IgD-negative memory B cell (primary cell): ENCODE measurements around the gene TNFRSF12A. TPM values are rescaled to one million over a fixed set of nuclear protein-coding genes. Genes with fewer than 3 reads are reported as not detected.

Experiments used
- H3K27ac Mint-ChIP-seq, 3 donors: one replicate each; pipeline ENCODE4 v1.8.0; 2020 to 2022; ENCODE audit warnings: mild to moderate bottlenecking in 3 of 3, mixed read lengths in 3 of 3, moderate library complexity in 1 of 3
- H3K27me3 Mint-ChIP-seq: one replicate; pipeline ENCODE4 v1.8.0; 2021; ENCODE audit warnings: mixed read lengths
- H3K36me3 Mint-ChIP-seq: one replicate; pipeline ENCODE4 v1.8.0; 2020; ENCODE audit warnings: mild to moderate bottlenecking, mixed read lengths
- H3K4me1 Mint-ChIP-seq, 3 donors: one replicate each; pipeline ENCODE4 v1.8.0; 2020 to 2022; ENCODE audit warnings: mixed read lengths in 3 of 3, mild to moderate bottlenecking in 1 of 3
- H3K4me3 Mint-ChIP-seq, 4 donors: one replicate each; pipeline ENCODE4 v1.8.0; 2020 to 2022; ENCODE audit warnings: mild to moderate bottlenecking in 4 of 4, mixed read lengths in 4 of 4, moderate library complexity in 3 of 4
- H3K9me3 Mint-ChIP-seq, 3 donors: one replicate each; pipeline ENCODE4 v1.8.0; 2020 to 2021; ENCODE audit warnings: mixed read lengths in 3 of 3, mild to moderate bottlenecking in 1 of 3
- polyA plus RNA-seq: library from polyadenylated mRNA; unstranded; fragments of 300-500 nt; fragmentation: Illumina TruSeq; gene quantifications from one replicate; pipeline ENCODE4 v1.2.3, GENCODE V29; 2021

TNFRSF12A gene, protein sequence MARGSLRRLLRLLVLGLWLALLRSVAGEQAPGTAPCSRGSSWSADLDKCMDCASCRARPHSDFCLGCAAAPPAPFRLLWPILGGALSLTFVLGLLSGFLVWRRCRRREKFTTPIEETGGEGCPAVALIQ
- polyA plus RNA-seq, result 0.31 TPM

DNA sequence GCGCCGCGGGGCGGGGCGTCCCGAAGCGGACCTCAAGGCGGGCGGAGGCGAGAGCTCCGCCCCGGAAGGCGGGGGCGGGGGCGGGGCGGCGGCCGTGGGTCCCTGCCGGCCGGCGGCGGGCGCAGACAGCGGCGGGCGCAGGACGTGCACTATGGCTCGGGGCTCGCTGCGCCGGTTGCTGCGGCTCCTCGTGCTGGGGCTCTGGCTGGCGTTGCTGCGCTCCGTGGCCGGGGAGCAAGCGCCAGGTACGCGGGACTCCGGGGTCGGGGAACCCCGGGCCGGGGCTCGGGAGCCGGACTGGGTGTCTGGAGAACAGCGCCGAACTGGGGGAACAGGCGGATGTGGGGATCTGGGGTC is at the start of gene TNFRSF12A:
Gene TNFRSF12A, plus strand, starts transcription at position 122 of the 357 bp plus-strand sequence. Its CDS starts 30 bp downstream, at position 152.
- peaks cover 22 to 24% (median 24%) of the 10 kb centered on the region in 3 donors for H3K4me1 Mint-ChIP-seq
- H3K27me3 Mint-ChIP-seq, result peaks cover 6% of the 10 kb centered on the region
- peak within 1 kb of the TSS; percentile 84 to 95 (median 91) for H3K4me3 Mint-ChIP-seq
- peak within 1 kb of the TSS; percentile 71 to 88 (median 87) for H3K27ac Mint-ChIP-seq
- H3K36me3 Mint-ChIP-seq, result peaks cover 2% of the 10 kb centered on the region
- no peaks in the 10 kb centered on the region for H3K9me3 Mint-ChIP-seq

DNA sequence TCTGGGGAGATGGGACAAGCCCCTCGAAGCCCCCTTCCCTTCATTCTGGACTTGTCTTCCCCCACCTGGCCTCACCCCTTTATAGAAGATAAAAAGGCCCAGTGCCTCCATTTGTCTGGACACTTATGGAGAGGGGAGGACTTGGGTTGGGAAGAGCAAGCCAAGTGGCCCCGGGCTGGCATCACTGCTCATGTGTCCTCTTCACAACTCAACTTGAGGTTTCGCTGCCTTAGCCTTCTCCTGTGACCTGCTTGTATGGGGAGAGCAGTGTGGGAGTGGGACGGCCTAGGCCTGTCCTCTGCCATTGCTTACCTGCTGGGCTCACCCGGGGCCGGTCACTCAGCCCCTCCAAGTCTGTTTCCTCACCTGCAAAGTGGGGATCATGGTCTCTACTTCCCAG is 49.6 kb upstream of the TNFRSF12A start:
- Mint-ChIP-seq H3K9me3 (peaks cover 0 to 2% (median 0%) of the 10 kb centered on the region in 3 donors), H3K4me3 (peak overlapping the region; percentile 54 to 85 (median 72)), H3K27ac (peak overlapping the region in 2 of 3 donors; percentile 57 to 65), H3K27me3 (peaks cover 18% of the 10 kb centered on the region), H3K4me1 (peaks cover 8 to 11% (median 11%) of the 10 kb centered on the region in 3 donors), H3K36me3 (peaks cover 4% of the 10 kb centered on the region)

DNA sequence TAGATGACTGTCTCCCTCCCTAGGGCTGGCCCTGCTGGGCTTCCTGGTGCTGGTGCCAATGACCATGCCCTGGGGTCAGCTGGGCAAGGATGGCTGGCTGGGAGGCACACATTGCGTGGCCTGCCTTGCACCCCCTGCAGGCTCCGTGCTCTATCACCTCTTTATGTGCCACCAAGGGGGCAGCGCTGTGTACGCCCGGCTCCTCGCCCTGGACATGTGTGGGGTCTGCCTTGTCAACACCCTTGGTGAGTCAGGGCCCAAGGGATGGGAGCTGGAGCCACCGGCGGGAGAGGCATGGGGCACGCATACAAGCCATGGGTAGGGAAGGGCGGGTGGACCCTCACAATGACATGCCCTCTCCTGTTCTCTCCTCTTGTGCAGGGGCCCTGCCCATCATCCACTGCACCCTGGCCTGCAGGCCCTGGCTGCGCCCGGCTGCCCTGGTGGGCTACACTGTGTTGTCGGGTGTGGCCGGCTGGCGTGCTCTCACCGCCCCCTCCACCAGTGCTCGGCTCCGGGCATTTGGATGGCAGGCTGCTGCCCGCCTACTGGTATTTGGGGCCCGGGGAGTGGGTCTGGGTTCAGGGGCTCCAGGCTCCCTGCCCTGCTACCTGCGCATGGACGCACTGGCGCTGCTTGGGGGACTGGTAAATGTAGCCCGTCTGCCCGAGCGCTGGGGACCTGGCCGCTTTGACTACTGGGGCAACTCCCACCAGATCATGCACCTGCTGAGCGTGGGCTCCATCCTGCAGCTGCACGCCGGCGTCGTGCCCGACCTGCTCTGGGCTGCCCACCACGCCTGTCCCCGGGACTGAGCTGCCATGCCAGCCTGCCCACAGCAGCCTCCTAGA is 48.8 kb upstream of the TNFRSF12A start:
- H3K27ac Mint-ChIP-seq, result peak overlapping the region in 2 of 3 donors; percentile 6 to 65
- H3K4me3 Mint-ChIP-seq, result peak overlapping the region; percentile 54 to 85 (median 72)
- peaks cover 16% of the 10 kb centered on the region for H3K27me3 Mint-ChIP-seq
- H3K9me3 Mint-ChIP-seq, result peaks cover 0 to 2% (median 0%) of the 10 kb centered on the region in 3 donors
- H3K4me1 Mint-ChIP-seq, result peaks cover 8 to 11% (median 8%) of the 10 kb centered on the region in 3 donors
- H3K36me3 Mint-ChIP-seq, result peaks cover 4% of the 10 kb centered on the region

DNA sequence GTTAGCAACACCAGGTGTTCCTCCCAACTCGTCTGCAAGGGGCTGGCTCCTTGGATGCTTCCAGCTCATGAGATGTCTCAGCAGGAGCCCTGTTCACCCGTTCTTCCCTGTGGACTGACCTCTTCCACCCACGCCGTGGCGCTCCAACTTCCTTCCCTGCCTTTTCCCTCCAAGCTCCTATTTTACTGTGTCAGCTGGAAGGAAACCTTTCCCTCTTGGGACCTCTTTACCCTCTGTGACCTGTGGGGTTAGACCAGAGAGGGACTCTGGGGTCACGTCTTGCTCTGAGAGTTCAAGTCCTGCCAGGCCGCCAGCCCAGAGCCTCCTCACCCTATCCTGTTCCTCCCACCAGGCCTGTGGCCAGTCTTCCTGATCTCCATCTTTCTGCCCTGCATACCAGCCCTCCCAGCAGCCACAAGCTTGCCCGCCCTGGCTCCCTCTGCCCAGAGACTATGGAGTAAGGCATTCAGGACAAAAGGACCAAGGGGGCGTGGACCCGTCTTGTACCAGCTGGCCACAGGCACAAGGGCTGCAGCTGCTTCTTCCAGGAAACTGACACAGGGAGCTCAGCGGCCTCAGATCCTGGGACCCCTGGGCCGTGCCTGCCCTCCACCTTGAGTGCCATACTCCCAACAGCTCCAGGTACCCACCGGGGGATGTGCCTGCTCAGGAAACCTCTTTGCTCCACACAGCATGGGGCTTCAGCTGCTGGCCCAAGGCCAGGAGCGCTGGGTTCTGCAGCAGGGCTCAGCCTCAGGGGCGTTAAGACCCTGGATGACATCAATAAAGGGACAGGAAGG is 48.0 kb upstream of the TNFRSF12A start:
- Mint-ChIP-seq H3K27ac (peak overlapping the region in 2 of 3 donors; percentile 6 to 51), H3K27me3 (peaks cover 16% of the 10 kb centered on the region), H3K4me1 (peaks cover 8 to 11% (median 8%) of the 10 kb centered on the region in 3 donors), H3K9me3 (peaks cover 0 to 2% (median 0%) of the 10 kb centered on the region in 3 donors), H3K4me3 (peak overlapping the region in 1 of 4 donors; percentile 73), H3K36me3 (peaks cover 4% of the 10 kb centered on the region)

DNA sequence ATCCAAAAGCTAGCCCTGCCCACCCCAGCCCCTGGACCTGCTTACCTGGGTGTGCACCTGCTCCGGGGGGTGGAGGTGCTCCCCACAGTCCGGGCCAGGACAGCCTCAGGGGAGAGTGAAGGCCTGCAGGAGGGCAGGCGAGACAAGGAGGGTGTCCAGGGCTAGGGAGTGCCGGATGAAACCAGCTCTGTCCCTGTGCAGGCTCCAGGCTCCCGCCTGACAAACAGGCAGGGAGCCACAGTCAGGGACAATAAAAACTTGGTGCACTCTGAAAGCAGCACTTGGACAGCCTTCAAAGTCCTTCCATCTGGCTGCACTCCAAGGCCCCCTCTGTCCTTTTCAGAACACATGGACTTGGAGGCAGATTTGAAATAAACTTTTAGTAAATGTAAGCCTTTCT is 47.1 kb upstream of the TNFRSF12A start:
- H3K27ac Mint-ChIP-seq, result no peak overlapping the region
- peaks cover 5 to 9% (median 7%) of the 10 kb centered on the region in 3 donors for H3K4me1 Mint-ChIP-seq
- peaks cover 13% of the 10 kb centered on the region for H3K27me3 Mint-ChIP-seq
- peaks cover 4% of the 10 kb centered on the region for H3K36me3 Mint-ChIP-seq
- peak overlapping the region in 1 of 4 donors; percentile 73 for H3K4me3 Mint-ChIP-seq
- H3K9me3 Mint-ChIP-seq, result peaks cover 0 to 2% (median 0%) of the 10 kb centered on the region in 3 donors

DNA sequence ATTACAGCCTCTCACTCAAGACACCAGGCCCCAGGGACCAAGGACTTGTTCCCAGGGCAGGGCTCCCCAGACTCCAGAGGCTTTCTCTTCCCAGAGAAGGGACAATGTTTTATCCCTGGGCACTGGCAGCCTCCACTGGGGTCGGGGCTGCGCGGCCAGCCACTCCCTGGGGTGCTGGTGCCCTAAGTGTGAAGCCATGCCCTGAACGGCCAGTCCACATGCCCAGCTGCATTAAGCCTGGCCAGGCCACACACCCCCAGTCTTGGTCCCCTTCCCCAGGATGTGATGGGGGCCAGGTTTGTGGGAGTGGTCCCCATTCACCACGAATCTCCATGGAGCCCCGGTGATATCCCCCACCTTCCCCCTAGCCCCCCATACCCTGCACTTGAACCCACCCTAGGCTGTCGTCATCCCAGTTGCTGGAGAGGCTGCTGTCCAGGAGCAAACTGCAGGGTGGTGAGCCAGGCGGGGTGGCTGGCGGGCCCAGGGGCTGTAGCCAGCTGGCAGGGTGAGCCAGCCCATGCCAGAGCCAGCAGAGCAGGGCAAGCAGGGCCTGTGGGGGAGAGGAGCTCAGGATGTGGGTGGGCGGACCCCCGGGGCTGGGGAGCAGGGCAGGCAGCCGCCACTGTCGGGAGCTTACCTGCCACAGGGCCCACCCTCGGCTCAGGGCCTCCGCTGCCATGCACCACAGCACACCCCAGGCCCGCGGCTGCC is 46.4 kb upstream of the TNFRSF12A start:
- peaks cover 4% of the 10 kb centered on the region for H3K36me3 Mint-ChIP-seq
- peaks cover under 1 to 3% (median 2%) of the 10 kb centered on the region in 3 donors for H3K4me1 Mint-ChIP-seq
- H3K4me3 Mint-ChIP-seq, result peak overlapping the region in 1 of 4 donors; percentile 73
- H3K27me3 Mint-ChIP-seq, result peaks cover 7% of the 10 kb centered on the region
- no peak overlapping the region for H3K27ac Mint-ChIP-seq
- H3K9me3 Mint-ChIP-seq, result no peaks in the 10 kb centered on the region

DNA sequence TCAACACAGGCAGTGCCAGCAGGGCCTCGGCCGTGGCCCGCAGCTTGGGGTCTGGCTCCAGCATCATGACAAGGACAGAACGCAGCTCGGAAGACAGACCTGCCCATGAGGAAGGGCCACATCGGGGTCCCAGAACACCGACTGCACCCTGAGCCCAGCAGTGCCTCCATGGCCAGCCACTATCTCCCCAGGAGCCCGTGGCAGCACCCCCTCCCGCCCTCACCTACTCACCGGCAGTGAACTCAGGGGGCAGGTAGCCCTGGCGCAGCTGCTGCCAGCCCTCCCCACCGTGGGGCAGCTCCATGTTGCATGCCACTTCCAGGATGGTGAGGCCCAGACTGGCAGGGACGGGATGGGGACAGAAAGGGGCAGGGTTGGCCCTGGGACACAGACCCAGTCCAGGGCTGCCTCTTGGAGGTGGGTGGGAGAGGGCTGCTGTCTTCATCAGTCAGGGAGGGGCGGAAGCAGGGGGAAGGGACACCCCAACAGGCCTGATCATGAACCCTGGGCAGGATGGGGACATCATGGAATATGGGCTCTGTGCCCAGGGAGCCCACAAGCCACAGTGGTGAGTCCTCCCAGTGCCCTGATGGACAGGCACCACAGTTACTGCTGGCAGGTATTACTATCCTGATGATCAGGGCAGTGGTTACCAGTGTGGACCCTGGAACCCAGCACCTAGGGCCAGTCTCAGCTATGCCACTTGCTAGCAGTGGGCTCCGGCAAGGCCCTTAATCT is 45.7 kb upstream of the TNFRSF12A start:
- Mint-ChIP-seq H3K4me3 (no peak overlapping the region), H3K9me3 (no peaks in the 10 kb centered on the region), H3K36me3 (peaks cover 4% of the 10 kb centered on the region), H3K27me3 (peaks cover 7% of the 10 kb centered on the region), H3K4me1 (peaks cover 0 to 3% (median 0%) of the 10 kb centered on the region in 3 donors), H3K27ac (no peak overlapping the region)

DNA sequence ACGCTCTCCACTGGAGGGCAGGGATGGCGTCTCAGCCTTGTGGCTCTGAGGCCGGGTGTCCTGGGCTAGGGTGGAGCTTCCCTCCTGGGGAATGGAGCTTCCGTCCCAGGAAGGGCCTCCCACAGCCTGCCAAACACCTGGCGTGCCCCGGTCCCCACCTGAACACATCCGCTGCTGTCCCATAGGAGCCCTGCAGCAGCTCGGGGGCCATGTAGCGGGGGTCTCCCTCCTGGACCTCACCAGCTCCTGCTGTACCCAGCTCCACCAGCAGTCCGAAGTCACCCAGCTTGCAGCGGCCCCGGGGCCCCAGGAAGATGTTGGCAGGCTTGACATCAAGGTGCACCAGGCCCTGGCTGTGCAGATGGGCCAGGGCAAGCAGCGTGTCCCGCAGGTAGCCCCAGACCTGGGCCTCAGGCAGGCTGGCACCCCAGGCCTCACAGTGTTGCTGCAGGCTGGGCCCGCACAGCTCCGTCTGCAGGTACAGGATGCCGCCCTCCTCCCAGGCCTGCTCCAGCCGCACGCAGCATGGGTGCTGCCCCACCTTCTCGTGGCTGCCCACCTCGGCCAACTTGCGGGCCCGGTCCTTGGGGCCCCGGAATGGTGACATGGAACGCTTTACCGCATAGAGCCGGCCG is 44.9 kb upstream of the TNFRSF12A start:
- H3K4me1 Mint-ChIP-seq, result peaks cover 0 to 5% (median 0%) of the 10 kb centered on the region in 3 donors
- H3K36me3 Mint-ChIP-seq, result peaks cover 4% of the 10 kb centered on the region
- no peak overlapping the region for H3K4me3 Mint-ChIP-seq
- H3K27ac Mint-ChIP-seq, result no peak overlapping the region
- no peaks in the 10 kb centered on the region for H3K9me3 Mint-ChIP-seq
- peaks cover 7% of the 10 kb centered on the region for H3K27me3 Mint-ChIP-seq

DNA sequence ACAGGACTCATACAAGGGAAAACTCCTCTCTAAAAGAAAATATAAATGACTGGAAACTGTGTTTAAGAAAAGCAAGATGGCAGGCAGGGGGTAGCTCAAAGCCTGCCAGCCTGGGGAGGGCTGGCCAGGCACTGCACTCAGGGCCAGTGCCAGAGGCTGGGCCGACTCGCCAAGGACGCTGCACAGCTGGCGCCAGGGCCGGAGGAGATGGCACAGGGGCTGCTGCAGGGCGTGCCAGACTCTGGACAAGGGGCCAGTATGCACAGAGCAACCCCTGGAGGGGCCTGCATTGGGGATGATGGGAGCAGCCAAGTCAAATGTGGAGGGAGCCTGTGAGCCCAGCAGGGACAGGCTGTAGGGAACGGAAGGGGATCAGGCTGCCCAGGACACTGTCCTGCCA is 44.0 kb upstream of the TNFRSF12A start:
- Mint-ChIP-seq H3K4me1 (peaks cover 0 to 7% (median 0%) of the 10 kb centered on the region in 3 donors), H3K27ac (no peak overlapping the region), H3K36me3 (no peaks in the 10 kb centered on the region), H3K27me3 (peaks cover 7% of the 10 kb centered on the region), H3K4me3 (no peak overlapping the region), H3K9me3 (no peaks in the 10 kb centered on the region)

DNA sequence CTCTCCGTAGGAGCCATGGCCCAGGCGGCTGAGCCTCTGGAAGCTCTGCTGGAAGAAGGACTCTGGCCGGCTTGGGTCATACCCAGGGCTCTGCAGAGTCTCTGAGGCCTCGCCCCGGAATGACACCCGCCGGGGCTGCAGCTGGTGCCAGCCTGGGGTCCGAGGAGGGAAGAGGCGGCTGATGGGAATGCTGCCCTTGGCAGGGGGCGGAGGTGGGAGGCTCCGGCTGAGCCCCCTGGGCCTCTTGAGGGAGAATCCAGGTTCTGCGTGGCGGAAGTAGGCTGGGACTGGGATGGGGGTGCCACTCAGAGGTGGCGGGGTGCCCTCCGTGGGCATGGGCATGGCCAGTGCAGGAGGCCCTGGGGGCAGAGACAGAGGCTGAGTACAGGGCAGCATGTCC is 43.5 kb upstream of the TNFRSF12A start:
- Mint-ChIP-seq H3K4me3 (peak overlapping the region in 1 of 4 donors; percentile 50), H3K9me3 (no peaks in the 10 kb centered on the region), H3K27ac (no peak overlapping the region), H3K27me3 (peaks cover 7% of the 10 kb centered on the region), H3K4me1 (peaks cover 0 to 9% (median under 1%) of the 10 kb centered on the region in 3 donors), H3K36me3 (no peaks in the 10 kb centered on the region)

DNA sequence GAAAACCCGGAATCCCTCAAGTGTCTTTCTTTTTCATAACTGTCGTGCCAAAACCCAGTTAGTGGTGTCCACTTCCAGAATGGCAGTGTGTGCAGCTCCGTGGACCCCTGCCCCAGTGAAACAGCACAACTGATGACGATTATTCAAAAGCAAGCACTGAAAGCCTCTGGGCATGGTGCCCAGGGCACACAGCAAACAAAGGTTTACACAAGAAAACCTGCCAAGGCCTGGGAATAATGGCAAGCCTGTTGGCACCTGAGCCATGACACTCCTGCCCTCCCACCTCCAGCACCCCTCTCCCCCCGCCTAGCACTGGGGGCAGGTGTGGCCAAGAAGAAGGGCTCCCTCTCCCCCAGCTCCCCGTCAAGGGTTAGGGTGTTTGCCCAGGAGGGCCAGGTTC is 42.7 kb upstream of the TNFRSF12A start:
- Mint-ChIP-seq H3K27me3 (peaks cover 3% of the 10 kb centered on the region), H3K4me1 (peaks cover 0 to 12% (median 2%) of the 10 kb centered on the region in 3 donors), H3K27ac (no peak overlapping the region), H3K4me3 (peak overlapping the region in 1 of 4 donors; percentile 50), H3K9me3 (no peaks in the 10 kb centered on the region), H3K36me3 (no peaks in the 10 kb centered on the region)

DNA sequence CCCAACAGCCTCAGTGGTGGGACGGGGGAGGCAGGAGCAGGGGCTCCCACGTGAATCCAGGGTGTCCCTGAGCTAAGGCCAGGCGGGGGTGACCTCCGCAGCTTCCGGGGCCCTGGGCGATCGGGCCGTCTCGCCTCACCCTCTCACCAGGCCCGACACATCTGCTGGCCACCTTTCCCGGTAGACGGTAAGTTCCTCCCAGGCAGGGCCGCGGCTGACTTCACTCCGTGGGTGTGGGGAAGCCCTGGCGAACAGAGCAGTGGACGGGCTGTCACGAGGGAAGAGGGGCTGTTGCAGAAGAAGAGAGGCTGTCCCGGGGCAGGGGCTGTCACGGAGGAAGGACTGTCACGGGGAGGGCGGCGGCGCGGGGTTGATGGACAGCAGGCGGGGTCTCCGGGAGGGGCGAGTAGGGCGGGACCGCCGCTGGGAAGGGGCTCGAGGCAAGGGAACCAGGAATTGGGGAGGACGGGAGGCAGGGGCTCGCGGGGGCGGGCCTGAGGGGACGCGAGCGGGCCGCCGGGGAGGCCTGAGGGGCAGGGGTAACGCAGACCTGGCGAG is 40.4 kb upstream of the TNFRSF12A start:
- no peaks in the 10 kb centered on the region for H3K27me3 Mint-ChIP-seq
- H3K36me3 Mint-ChIP-seq, result no peaks in the 10 kb centered on the region
- no peaks in the 10 kb centered on the region for H3K9me3 Mint-ChIP-seq
- peaks cover 0 to 17% (median 8%) of the 10 kb centered on the region in 3 donors for H3K4me1 Mint-ChIP-seq
- peak overlapping the region; percentile 17 to 90 (median 75) for H3K4me3 Mint-ChIP-seq
- H3K27ac Mint-ChIP-seq, result no peak overlapping the region
